LNCaP clone FGC (cell line): Measurements from ENCODE around the gene PIEZO1.

Experiments used
- DNase-seq: peaks from one replicate; pipeline ENCODE4 v3.0.0-alpha.2; 2011; ENCODE audit warnings: low read depth
- H3K4me3 ChIP-seq: 2 replicates; pipeline ENCODE4 v1.5.1; 2011; ENCODE audit warnings: mild to moderate bottlenecking, low read depth, low read length, control low read depth
- CTCF ChIP-seq: IDR thresholded peaks from 2 replicates; pipeline ENCODE4 v1.5.1; 2012; ENCODE audit warnings: mild to moderate bottlenecking; ENCODE audit not compliant: control insufficient read depth, insufficient read depth; ENCODE audit errors: extremely low read depth

The PIEZO1 gene

GRCh38 chr16:88784074-88784855, 755 bp downstream of the PIEZO1 start:
- H3K4me3 ChIP-seq = peak overlapping the region; percentile 78
- TF ChIP-seq CTCF = peak; percentile 27; the same call in 1 of the 2 replicates
- no peak for DNase-seq

GRCh38 chr16:88783391-88784073, 1.5 kb downstream of the PIEZO1 start:
- DNase-seq = no peak
- peak overlapping the region; percentile 78 for H3K4me3 ChIP-seq
- no peak for TF ChIP-seq CTCF

- TF ChIP-seq CTCF = no peak
Observed at GRCh38 chr16:88782454-88783390, 2.3 kb downstream of the PIEZO1 start.

DNA sequence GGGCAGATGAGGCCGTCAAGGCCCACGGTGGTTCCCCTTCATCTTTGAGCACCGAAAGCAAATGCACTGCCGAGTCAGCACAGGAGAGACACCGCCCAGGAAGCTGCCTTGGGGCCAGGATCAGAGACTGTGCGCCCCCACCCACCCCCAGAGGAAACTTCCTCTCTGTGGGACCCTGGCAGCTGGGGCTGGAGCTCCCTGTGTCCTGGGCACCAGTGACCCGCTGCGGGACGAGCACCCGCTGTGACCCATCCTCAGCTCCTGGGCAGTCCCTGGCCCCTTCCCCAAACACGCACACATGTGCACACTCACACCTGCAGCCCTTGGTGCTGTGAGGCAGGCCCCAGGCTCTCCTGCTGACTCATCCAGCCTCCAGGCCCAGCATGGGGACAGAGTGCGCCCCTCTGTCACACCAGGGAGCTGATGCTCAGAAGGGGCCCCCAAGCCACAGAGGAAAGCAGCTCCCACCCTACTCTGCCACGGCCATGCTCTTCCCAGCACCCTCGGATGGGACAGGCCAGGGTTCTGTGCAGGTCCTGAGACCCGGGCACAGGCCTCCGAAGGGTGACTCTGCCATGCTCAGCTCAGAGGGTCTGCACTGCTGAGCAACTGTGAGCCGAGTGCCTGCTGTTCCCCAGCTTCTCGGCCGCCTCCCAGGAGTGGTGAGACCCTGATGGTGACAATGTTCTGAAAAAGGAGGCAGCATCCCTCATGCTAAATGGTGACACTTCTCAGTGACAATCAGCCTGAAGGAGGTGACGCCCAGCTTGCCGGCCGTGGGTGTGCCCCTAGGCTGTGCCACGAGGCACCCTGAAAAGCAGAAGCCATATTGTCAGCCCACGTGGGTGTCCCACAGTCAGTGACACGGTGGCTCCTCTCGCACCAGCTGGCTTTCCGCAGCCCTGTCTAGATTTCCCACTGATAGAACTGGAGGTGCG, 3.6 kb downstream of the PIEZO1 start:
- no peak overlapping the region for H3K4me3 ChIP-seq
- no peak for DNase-seq
- TF ChIP-seq CTCF = no peak

More at GRCh38 chr16:88782454-88783390, 2.3 kb downstream of the PIEZO1 start:
- no peak for DNase-seq
- peak overlapping the region; percentile 78 for H3K4me3 ChIP-seq

GRCh38 chr16:88780142-88781062, 4.6 kb downstream of the PIEZO1 start:
- TF ChIP-seq CTCF = no peak
- H3K4me3 ChIP-seq = no peak overlapping the region
- no peak for DNase-seq
